NCI-H1436 (cell line): ENCODE results near the gene RALGAPA2.
"Not testable (repeated sequence)": the region's sequence is repeated elsewhere in the genome, so short reads cannot be mapped to it uniquely, and the experiment has no call there.

ENCODE experiments used
- DNase-seq: peaks from one replicate; lab custom pipeline; 2025; lab: John Stamatoyannopoulos, UW

Gene RALGAPA2

GRCh38 chr20:20578838-20579237 is 133.6 kb downstream of the RALGAPA2 start:
- DNase-seq, result no peak

- no peak for DNase-seq
Observed at GRCh38 chr20:20573797-20574196, 138.6 kb downstream of the RALGAPA2 start.

GRCh38 chr20:20571068-20571780 is 141.2 kb downstream of the RALGAPA2 start:
- no peak for DNase-seq

GRCh38 chr20:20568604-20569205 is 143.7 kb downstream of the RALGAPA2 start:
- DNase-seq, result peak; percentile 64

- DNase-seq, result no peak
Observed at GRCh38 chr20:20567712-20568111, 144.7 kb downstream of the RALGAPA2 start.

GRCh38 chr20:20566516-20566915 is 145.9 kb downstream of the RALGAPA2 start:
- DNase-seq, result no peak

GRCh38 chr20:20564279-20564678 is 148.2 kb downstream of the RALGAPA2 start:
- DNase-seq, result no peak

- no peak for DNase-seq
Observed at GRCh38 chr20:20562507-20562906, 149.9 kb downstream of the RALGAPA2 start.

GRCh38 chr20:20561841-20562240 is 150.6 kb downstream of the RALGAPA2 start:
- no peak for DNase-seq

GRCh38 chr20:20561172-20561571 is 151.3 kb downstream of the RALGAPA2 start:
- DNase-seq, result no peak

GRCh38 chr20:20557406-20557805 is 155.0 kb downstream of the RALGAPA2 start:
- no peak for DNase-seq

- DNase-seq, result no peak
Observed at GRCh38 chr20:20555838-20556237, 156.6 kb downstream of the RALGAPA2 start.

- DNase-seq, result no peak
Observed at GRCh38 chr20:20554951-20555350, 157.5 kb downstream of the RALGAPA2 start.

GRCh38 chr20:20553541-20553940 is 158.9 kb downstream of the RALGAPA2 start:
- no peak for DNase-seq

GRCh38 chr20:20552076-20552475 is 160.4 kb downstream of the RALGAPA2 start:
- peak; percentile 23 for DNase-seq

GRCh38 chr20:20551409-20551808 is 161.0 kb downstream of the RALGAPA2 start:
- peak; percentile 69 for DNase-seq

GRCh38 chr20:20549704-20550103 is 162.7 kb downstream of the RALGAPA2 start:
- DNase-seq, result no peak

GRCh38 chr20:20549267-20549612 is 163.2 kb downstream of the RALGAPA2 start:
- no peak for DNase-seq

- peak; percentile 32 for DNase-seq
Observed at GRCh38 chr20:20548527-20549266, 163.7 kb downstream of the RALGAPA2 start.

- DNase-seq, result no peak
Observed at GRCh38 chr20:20547876-20548266, 164.6 kb downstream of the RALGAPA2 start.

GRCh38 chr20:20547221-20547875 is 165.1 kb downstream of the RALGAPA2 start:
- DNase-seq, result no peak

- DNase-seq, result peak; percentile 37
Observed at GRCh38 chr20:20546402-20546801, 166.0 kb downstream of the RALGAPA2 start.

- not testable (repeated sequence) for DNase-seq
Observed at GRCh38 chr20:20543348-20543747, 169.1 kb downstream of the RALGAPA2 start.
